Right renal pelvis (tissue), 4 donors: ENCODE measurements around the gene ZNF799. TPM values are rescaled to one million over a fixed set of nuclear protein-coding genes. Genes with fewer than 3 reads are reported as not detected.
"Not testable (repeated sequence)": the region's sequence is repeated elsewhere in the genome, so short reads cannot be mapped to it uniquely, and the experiment has no call there.

Source experiments
- DNase-seq, 4 donors: peaks; one replicate each; pipeline ENCODE4 v3.0.0-alpha.2; 2013; ENCODE audit warnings: low read depth in 4 of 4, low spot score in 3 of 4, missing footprints in 1 of 4
- polyA plus RNA-seq, 4 donors: library from polyadenylated mRNA; unstranded; fragments of 120-200 nt; gene quantifications; one replicate each; pipeline ENCODE4 v1.2.1, GENCODE V29; 2013; ENCODE audit not compliant: insufficient read length in 4 of 4

The ZNF799 gene
- polyA plus RNA-seq, 4 donors, result 6.3 to 9.5 (median 8.4) TPM

DNA sequence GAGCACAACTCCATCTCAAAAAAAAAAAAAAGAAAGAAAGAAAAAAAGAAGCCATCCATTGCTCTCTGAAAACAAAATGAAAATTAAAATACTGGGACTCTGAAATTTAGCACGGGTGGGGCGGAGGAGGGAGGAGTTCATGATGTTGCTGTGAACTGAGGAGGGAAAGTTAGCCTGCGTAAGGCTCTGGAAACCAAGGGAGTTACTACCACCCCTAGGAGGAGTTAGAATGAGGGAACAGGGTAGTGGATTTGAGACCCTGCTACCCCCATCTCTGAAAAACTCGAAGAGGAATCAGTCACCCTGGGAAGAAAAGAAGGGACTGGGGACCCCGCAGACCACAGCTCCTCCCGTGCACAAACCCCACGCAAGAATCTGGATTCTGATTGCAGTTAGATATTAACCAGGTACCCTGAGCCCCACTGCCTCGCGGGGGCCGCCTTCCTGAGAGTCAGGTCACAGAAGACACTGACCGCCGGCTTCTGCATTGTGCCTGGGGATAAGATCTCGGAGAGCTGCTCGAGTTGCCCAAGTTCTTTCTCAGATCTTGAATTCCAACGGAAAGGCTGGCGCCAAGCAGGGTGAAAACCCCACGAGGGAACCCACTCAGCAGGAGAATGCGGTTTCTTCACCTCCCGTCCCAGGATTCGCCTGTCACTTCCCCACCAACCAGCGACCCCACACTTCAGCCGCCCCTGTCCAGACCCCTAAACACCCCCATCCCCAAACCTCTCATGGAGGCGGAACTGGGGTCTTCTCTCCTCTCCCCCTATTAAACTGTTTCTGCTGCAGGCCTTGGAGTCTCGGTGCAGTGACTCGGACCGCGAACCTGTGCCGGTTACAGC is 36.5 kb downstream of the ZNF799 start:
- peak in 2 of 4 donors; percentile 11 to 43 for DNase-seq

GRCh38 chr19:12362236-12362635 is 38.8 kb downstream of the ZNF799 start:
- not testable (repeated sequence) for DNase-seq

DNA sequence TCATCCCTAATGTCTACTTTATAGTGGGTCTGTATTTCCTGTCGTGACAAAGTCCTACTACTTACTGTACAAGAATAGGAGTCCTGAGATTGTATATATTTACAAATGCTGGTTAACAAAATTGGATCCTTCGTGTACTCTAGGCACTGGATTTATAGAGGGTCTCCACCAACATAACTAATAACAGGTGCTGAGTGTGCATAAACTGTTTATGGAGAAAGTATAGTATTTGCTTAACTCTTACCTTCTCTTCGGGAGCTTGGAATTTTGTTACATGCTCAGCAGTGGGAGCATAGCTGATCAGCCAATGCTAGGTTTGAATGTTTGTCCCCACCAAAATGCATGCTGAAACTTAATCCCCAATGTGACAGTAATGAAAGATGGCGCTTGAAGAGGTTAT is 47.7 kb downstream of the ZNF799 start:
- DNase-seq, result no peak

DNA sequence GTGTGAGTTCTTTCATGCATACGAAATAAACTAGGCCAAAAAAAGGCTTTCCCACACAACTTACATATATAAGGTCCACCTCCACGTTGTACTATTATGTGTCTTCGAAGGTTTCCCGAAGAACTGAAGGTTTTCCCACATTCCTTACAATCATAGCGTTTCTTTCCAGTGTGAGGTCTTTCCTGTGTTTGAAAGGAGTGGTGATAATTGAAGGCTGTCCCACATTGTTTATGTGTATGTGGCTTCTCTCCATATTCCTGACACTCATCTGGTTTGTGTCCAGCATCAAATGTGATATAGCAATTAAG is 50.2 kb downstream of the ZNF799 start:
- DNase-seq, result no peak

GRCh38 chr19:12350185-12350889 is 50.7 kb downstream of the ZNF799 start:
- DNase-seq, result no peak

DNA sequence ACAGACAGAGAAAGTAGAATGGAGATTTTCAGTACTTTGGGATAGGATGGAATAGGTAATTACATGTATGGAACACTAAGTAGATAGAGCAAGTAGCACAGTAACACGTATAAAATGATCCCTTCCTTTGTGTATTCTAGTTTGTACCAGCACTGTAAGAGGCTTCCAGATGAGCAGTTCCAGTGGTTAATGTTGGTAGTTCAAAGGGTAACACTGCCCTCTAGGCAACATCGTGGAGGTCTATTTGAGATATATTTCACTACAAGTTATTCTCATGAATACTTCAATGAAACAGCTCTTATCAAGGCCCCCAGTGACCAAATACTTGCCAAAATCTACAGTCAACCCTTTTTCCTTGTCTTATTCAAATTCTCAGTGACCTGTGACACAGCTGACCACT is 54.2 kb downstream of the ZNF799 start:
- DNase-seq, result no peak

GRCh38 chr19:12345197-12345596 is 55.9 kb downstream of the ZNF799 start:
- DNase-seq, result no peak

Other genes starting within 250 kb of the ZNF799 start
- 10 to 100 TPM; 13.5 to 15.9 (median 14.8) TPM for gene ZNF625, start 244.5 kb downstream of the ZNF799 start, polyA plus RNA-seq
- gene ZNF136, start 238.2 kb downstream of the ZNF799 start, polyA plus RNA-seq, result 10 to 100 TPM; 15.3 to 22.8 (median 20.0) TPM
- gene ZNF44, start 106.4 kb downstream of the ZNF799 start, polyA plus RNA-seq, result 10 to 100 TPM; 42.4 to 56.4 (median 52.8) TPM
- gene ZNF563, start 67.6 kb downstream of the ZNF799 start, polyA plus RNA-seq, result 1 to 10 TPM; 4.2 to 5.0 (median 4.9) TPM
- 1 to 10 TPM; 6.7 to 8.4 (median 7.1) TPM for gene ZNF442, start 35.6 kb downstream of the ZNF799 start, polyA plus RNA-seq
- 10 to 100 TPM in 3 of 4 donors, 1 to 10 TPM in 1; 9.7 to 12.0 (median 11.6) TPM for gene ZNF443, start 39.8 kb upstream of the ZNF799 start, polyA plus RNA-seq
- gene ZNF709, start 83.5 kb upstream of the ZNF799 start, polyA plus RNA-seq, result 1 to 10 TPM; 7.2 to 9.7 (median 9.0) TPM
- gene ZNF564, start 150.2 kb upstream of the ZNF799 start, polyA plus RNA-seq, result 10 to 100 TPM; 13.5 to 15.9 (median 14.9) TPM
- gene ZNF490, start 209.5 kb upstream of the ZNF799 start, polyA plus RNA-seq, result 1 to 10 TPM; 3.9 to 5.1 (median 4.9) TPM
- 10 to 100 TPM; 18.3 to 26.1 (median 24.1) TPM for gene ZNF791, start 209.6 kb upstream of the ZNF799 start, polyA plus RNA-seq